Endothelial cell of umbilical vein (primary cell): ENCODE results near the gene SIX5. TPM values are rescaled to one million over a fixed set of nuclear protein-coding genes. Genes with fewer than 3 reads are reported as not detected.

Source experiments
- BruUV-seq: library from RNA; stranded (reverse); fragments of 400-500 nt; replicated peaks from 2 replicates; lab custom pipeline; 2021; lab: Mats Ljungman, UMichigan
- CTCF ChIA-PET: fragments of 300-600, 350-600 bp; sonication (Branson Sonifier 250); formaldehyde crosslinking; loops from one replicate; lab custom pipeline; 2021; ENCODE audit warnings: antibody characterized with exemption, inconsistent platforms; lab: Charles Lee
- POLR2A ChIA-PET: fragments of 300-600, 350-600 bp; sonication (Branson Sonifier 250); formaldehyde crosslinking; loops from one replicate; lab custom pipeline; 2021; ENCODE audit warnings: antibody characterized with exemption, inconsistent platforms; lab: Charles Lee
- DNase-seq: peaks from one replicate; pipeline ENCODE4 v3.0.0-alpha.2; 2011; ENCODE audit warnings: low read depth, low spot score
- FAIRE-seq: peaks from 2 replicates; lab custom pipeline; 2011; peaks lifted over from hg19 to GRCh38; lab: Jason Lieb, UNC
- H2AFZ ChIP-seq: 2 replicates; pipeline ENCODE4 v1.6.0; 2012; ENCODE audit warnings: low read depth, low read length, control low read depth, inconsistent platforms
- H3K27ac ChIP-seq: 2 replicates; pipeline ENCODE4 v1.5.1; 2011; ENCODE audit warnings: low read depth, mild to moderate bottlenecking, control low read depth, low read length, moderate library complexity; ENCODE audit not compliant: insufficient read depth
- H3K27me3 ChIP-seq, 2 experiments: 2 replicates each; pipeline versions ENCODE4 v1.6.0 to v1.6.1; 2011; ENCODE audit warnings: low read length in 2 of 2, mixed read lengths in 1 of 2; ENCODE audit not compliant: control insufficient read depth in 2 of 2, insufficient read depth in 2 of 2
- H3K36me3 ChIP-seq, 2 experiments: 2 replicates in 1 of 2; 3 replicates in 1 of 2; pipeline ENCODE4 v1.5.1; 2011; ENCODE audit warnings: low read length in 2 of 2, mild to moderate bottlenecking in 1 of 2, moderate library complexity in 1 of 2; ENCODE audit not compliant: control insufficient read depth in 2 of 2, insufficient read depth in 2 of 2; ENCODE audit errors: extremely low read depth in 1 of 2
- H3K4me1 ChIP-seq: 3 replicates; pipeline ENCODE4 v1.5.1; 2011; ENCODE audit warnings: mild to moderate bottlenecking, low read length; ENCODE audit not compliant: control insufficient read depth, insufficient read depth; ENCODE audit errors: extremely low read depth
- H3K4me2 ChIP-seq: 2 replicates; pipeline ENCODE4 v1.6.1; 2011; ENCODE audit warnings: low read length, control low read depth, mixed read lengths; ENCODE audit not compliant: insufficient read depth
- H3K4me3 ChIP-seq, 3 experiments: fragments of 200-600 bp in 1 of 3; sonication (generic), shearing (Covaris generic) in 1 of 3; replicated peaks in 1 of 3; 2 replicates each; pipeline ENCODE4 v1.5.1; 2011 to 2016; ENCODE audit warnings: control low read depth in 3 of 3, low read length in 3 of 3, mild to moderate bottlenecking in 2 of 3, inconsistent platforms in 1 of 3, low read depth in 1 of 3, moderate library complexity in 1 of 3; ENCODE audit not compliant: insufficient read depth in 1 of 3
- H3K79me2 ChIP-seq: 2 replicates; pipeline ENCODE4 v1.6.0; 2012; ENCODE audit warnings: low read length, inconsistent platforms; ENCODE audit not compliant: control insufficient read depth, insufficient read depth
- H3K9ac ChIP-seq: replicated peaks from 2 replicates; pipeline ENCODE3; 2011; ENCODE audit warnings: low read length, control low read depth; ENCODE audit not compliant: insufficient read depth; ENCODE audit errors: extremely low read depth
- H3K9me1 ChIP-seq: replicated peaks from 3 replicates; pipeline ENCODE4 v1.6.0; 2011; ENCODE audit warnings: mild to moderate bottlenecking, low read length; ENCODE audit not compliant: control insufficient read depth, insufficient read depth; ENCODE audit errors: extremely low read depth
- H3K9me3 ChIP-seq: replicated peaks from 2 replicates; pipeline ENCODE4 v1.5.1; 2012; ENCODE audit warnings: low read length, inconsistent platforms; ENCODE audit not compliant: control insufficient read depth, insufficient read depth
- H4K20me1 ChIP-seq: replicated peaks from 2 replicates; pipeline ENCODE3; 2011; ENCODE audit warnings: mild to moderate bottlenecking, low read length; ENCODE audit not compliant: control insufficient read depth, insufficient read depth; ENCODE audit errors: extremely low read depth
- CTCF ChIP-seq, 2 donors: IDR thresholded peaks; 1 replicate in 1 of 2; 2 replicates in 1 of 2; pipeline ENCODE4 v1.5.1; 2011; ENCODE audit warnings: low read length in 2 of 2, mild to moderate bottlenecking in 2 of 2, moderate library complexity in 2 of 2, control low read depth in 1 of 2, inconsistent platforms in 1 of 2, low read depth in 1 of 2; ENCODE audit not compliant: insufficient read depth in 1 of 2; ENCODE audit errors: extremely low read depth in 1 of 2
- EZH2 ChIP-seq: IDR thresholded peaks from 2 replicates; pipeline ENCODE4 v1.6.1; 2012; ENCODE audit warnings: borderline replicate concordance, low read depth, mild to moderate bottlenecking, moderate library complexity, low read length, inconsistent platforms; ENCODE audit not compliant: severe bottlenecking
- FOS ChIP-seq: IDR thresholded peaks from 2 replicates; pipeline ENCODE4 v1.6.1; 2011; ENCODE audit warnings: mild to moderate bottlenecking, low read length, moderate library complexity, borderline replicate concordance; ENCODE audit not compliant: insufficient read depth
- GATA2 ChIP-seq: IDR thresholded peaks from 2 replicates; pipeline ENCODE4 v1.7.0; 2011; ENCODE audit warnings: low read depth, mild to moderate bottlenecking, moderate library complexity, mixed read lengths, low read length; ENCODE audit not compliant: insufficient read length, insufficient read depth
- JUN ChIP-seq: IDR thresholded peaks from 2 replicates; pipeline ENCODE4 v1.6.1; 2011; ENCODE audit warnings: borderline replicate concordance, low read depth; ENCODE audit not compliant: insufficient read length, insufficient read depth
- MAX ChIP-seq: IDR thresholded peaks from 2 replicates; pipeline ENCODE4 v1.6.1; 2011; ENCODE audit not compliant: insufficient read depth, insufficient read length
- MYC ChIP-seq: IDR thresholded peaks from one replicate; pipeline ENCODE4 v1.6.1; 2011; ENCODE audit warnings: mild to moderate bottlenecking, low read depth, low read length
- POLR2A ChIP-seq: IDR thresholded peaks from 2 replicates; pipeline ENCODE4 v1.6.1; 2012; ENCODE audit warnings: low read depth, mild to moderate bottlenecking, control low read depth, low read length
- POLR2AphosphoS5 ChIP-seq: IDR thresholded peaks from 2 replicates; pipeline ENCODE4 v1.6.1; 2012; ENCODE audit warnings: low read depth, mild to moderate bottlenecking, control low read depth, low read length, moderate library complexity; ENCODE audit not compliant: insufficient read depth
- dilution Hi-C: fragments of 300-500 bp; cut with MboI; formaldehyde crosslinking; loops from one replicate; pipeline ENCODE4 v1.15.0; 2019; ENCODE audit warnings: low sequenced_read_pairs; ENCODE audit not compliant: extremely low pct_ligation_motif_present
- intact Hi-C: fragments of 100-400 bp; cut with micrococcal nuclease; formaldehyde crosslinking; loops from one replicate; pipeline ENCODE4 v1.10.0; 2022
- polyA plus RNA-seq, 4 experiments: library from polyadenylated mRNA; depleted of rRNA in 3 of 4; stranded (reverse) in 3 of 4; unstranded in 1 of 4; fragments of >200 nt; gene quantifications; 2 replicates each; pipeline versions ENCODE4 v1.2.1 to v1.2.3, GENCODE V29; 2011 to 2012; ENCODE audit warnings: missing spikeins in 1 of 4
- total RNA-seq: library from RNA; stranded (reverse); gene quantifications from 2 replicates; pipeline ENCODE4 v1.2.3, GENCODE V29; 2021

Gene SIX5
- total and polyA plus RNA-seq, 2 donors (not counting 3 experiments of a cell fraction or from before 2014, with no cell fraction given), result 13.1 to 16.7 TPM

- no peak for DNase-seq
- Histone ChIP-seq H3K36me3 (peaks cover 3 to 15% of the 10 kb centered on the region in 2 experiments), H3K27me3 (no peaks in the 10 kb centered on the region), H3K9me1 (no peaks in the 10 kb centered on the region), H3K4me3 (no peak overlapping the region), H3K79me2 (no peaks in the 10 kb centered on the region), H3K4me2 (no peak overlapping the region), H4K20me1 (no peaks in the 10 kb centered on the region), H3K9ac (no peak overlapping the region), H3K27ac (no peak overlapping the region), H3K9me3 (no peaks in the 10 kb centered on the region), H3K4me1 (peaks cover 5% of the 10 kb centered on the region), H2AFZ (no peak overlapping the region)
- no TSS peak for BruUV-seq
- POLR2A ChIA-PET, result no interaction called here
- FAIRE-seq, result no peak
- dilution Hi-C loops, result no loop called here
- CTCF ChIA-PET, result no interaction called here
- intact Hi-C loops, result no loop called here
- TF ChIP-seq POLR2A (no peak), MAX (no peak), MYC (no peak), JUN (no peak), GATA2 (no peak), EZH2 (no peak), CTCF (IDR thresholded peaks at IDR 0.05; ENCODE audit: extremely low read depth in 1 of 2, insufficient read depth in 1 of 2, low read depth in 1 of 2, low read length in 2 of 2) (no peak), POLR2AphosphoS5 (no peak), FOS (no peak)
Measured at GRCh38 chr19:45777395-45777961, 8.4 kb upstream of the SIX5 start.
